Activated T-helper 9 cell treated with anti-CD3 and anti-CD28 coated beads, Interleukin-2, amount 50 U/mL, for 16 hours (primary cell): Measurements from ENCODE around the gene ARHGEF10L.
"Not testable (repeated sequence)": the region's sequence is repeated elsewhere in the genome, so short reads cannot be mapped to it uniquely, and the experiment has no call there.

Source experiments
- DNase-seq: peaks from one replicate; pipeline ENCODE4 v3.0.0-alpha.2; 2020; ENCODE audit warnings: low read depth

The ARHGEF10L gene

GRCh38 chr1:17741052-17741451 lies 201.6 kb downstream of the ARHGEF10L start:
- DNase-seq: no peak

- no peak for DNase-seq
Observed at GRCh38 chr1:17742583-17742982, 203.1 kb downstream of the ARHGEF10L start.

- no peak for DNase-seq
Observed at GRCh38 chr1:17743008-17743647, 203.6 kb downstream of the ARHGEF10L start.

- no peak for DNase-seq
Observed at GRCh38 chr1:17743925-17744324, 204.4 kb downstream of the ARHGEF10L start.

- DNase-seq: no peak
Observed at GRCh38 chr1:17744666-17745478, 205.4 kb downstream of the ARHGEF10L start.

GRCh38 chr1:17745479-17745955 lies 206.0 kb downstream of the ARHGEF10L start:
- no peak for DNase-seq

GRCh38 chr1:17746281-17746680 lies 206.8 kb downstream of the ARHGEF10L start:
- not testable (repeated sequence) for DNase-seq

- no peak for DNase-seq
Observed at GRCh38 chr1:17746920-17747319, 207.4 kb downstream of the ARHGEF10L start.
